HepG2 (cell line): ENCODE data around the gene LRRC3. TPM values are rescaled to one million over a fixed set of nuclear protein-coding genes. Genes with fewer than 3 reads are reported as not detected.
A peak's percentile ranks its signal among the peaks of the same experiment; 100 is the strongest.

Experiments
- AGO1 ChIP-seq: fragments of 200-400 bp; formaldehyde crosslinking; IDR thresholded peaks from 2 replicates; pipeline ENCODE4 v1.6.1; 2017; ENCODE audit warnings: mild to moderate bottlenecking, low read depth, low read length, moderate library complexity; ENCODE audit not compliant: poor library complexity, severe bottlenecking
- ARID2 ChIP-seq: sonication (generic); formaldehyde crosslinking; IDR thresholded peaks from 2 replicates; pipeline ENCODE4 v1.8.1; 2022; ENCODE audit warnings: mild to moderate bottlenecking, missing genetic modification reagents, borderline replicate concordance
- BRD4 ChIP-seq: sonication (generic); formaldehyde crosslinking; IDR thresholded peaks from 2 replicates; pipeline ENCODE4 v1.4.0; 2020; ENCODE audit warnings: missing genetic modification reagents
- DNMT1 ChIP-seq: sonication (generic); formaldehyde crosslinking; IDR thresholded peaks from 2 replicates; pipeline ENCODE4 v1.5.1; 2020; ENCODE audit warnings: mild to moderate bottlenecking, missing genetic modification reagents
- DR1 ChIP-seq: sonication (generic); formaldehyde crosslinking; IDR thresholded peaks from 2 replicates; pipeline ENCODE4 v1.8.0; 2021; ENCODE audit warnings: mild to moderate bottlenecking, missing genetic modification reagents, inconsistent platforms
- MAFF ChIP-seq: IDR thresholded peaks from 2 replicates; pipeline ENCODE4 v1.6.1; 2011; ENCODE audit warnings: low read depth, low read length, improper control_type of control experiment
- NFATC3 ChIP-seq: sonication (generic); formaldehyde crosslinking; IDR thresholded peaks from 2 replicates; pipeline ENCODE4 v1.5.1; 2020; ENCODE audit warnings: mild to moderate bottlenecking, missing genetic modification reagents
- TFDP2 ChIP-seq: sonication (generic); formaldehyde crosslinking; IDR thresholded peaks from 2 replicates; pipeline ENCODE4 v1.4.0; 2020; ENCODE audit warnings: missing genetic modification reagents
- THAP8 ChIP-seq: sonication (generic); formaldehyde crosslinking; IDR thresholded peaks from 2 replicates; pipeline ENCODE4 v1.5.1; 2020; ENCODE audit warnings: missing genetic modification reagents, mild to moderate bottlenecking, borderline replicate concordance
- ZNF10 ChIP-seq: sonication (generic); formaldehyde crosslinking; IDR thresholded peaks from 2 replicates; pipeline ENCODE4 v1.4.0; 2020; ENCODE audit warnings: mild to moderate bottlenecking, low read depth, missing genetic modification reagents, borderline replicate concordance
- ZNF318 ChIP-seq: sonication (generic); formaldehyde crosslinking; IDR thresholded peaks from 2 replicates; pipeline ENCODE4 v1.4.0; 2020; ENCODE audit warnings: mild to moderate bottlenecking, missing genetic modification reagents
- ZNF510 ChIP-seq: sonication (generic); formaldehyde crosslinking; IDR thresholded peaks from 2 replicates; pipeline ENCODE4 v1.4.0; 2020; ENCODE audit warnings: low read depth, mild to moderate bottlenecking, missing genetic modification reagents
- ZNF639 ChIP-seq: conservative IDR thresholded peaks from 2 replicates; pipeline ENCODE4 v1.6.1; 2018; ENCODE audit warnings: missing genetic modification reagents
- ZNF709 ChIP-seq: sonication (generic); formaldehyde crosslinking; IDR thresholded peaks from 2 replicates; pipeline ENCODE4 v1.5.0; 2020; ENCODE audit warnings: mild to moderate bottlenecking, missing genetic modification reagents
- ZNF768 ChIP-seq: sonication (generic); formaldehyde crosslinking; IDR thresholded peaks from 2 replicates; pipeline ENCODE4 v1.4.0; 2020; ENCODE audit warnings: missing genetic modification reagents
- ZNF772 ChIP-seq: sonication (generic); formaldehyde crosslinking; IDR thresholded peaks from 2 replicates; pipeline ENCODE4 v1.5.0; 2020; ENCODE audit warnings: mild to moderate bottlenecking, missing genetic modification reagents
- polyA plus RNA-seq, 8 experiments: library from polyadenylated mRNA; depleted of rRNA in 3 of 8; stranded (reverse) in 7 of 8; unstranded in 1 of 8; fragments of >200 nt; fragmentation: Illumina TruSeq in 4 of 8; extraction: Trizol in 4 of 8; gene quantifications; 2 replicates each; pipeline versions ENCODE4 v1.2.1 to v1.2.3, GENCODE V29; 2011 to 2016; ENCODE audit warnings: low read depth in 4 of 8, missing spikeins in 1 of 8, mixed read lengths in 1 of 8; ENCODE audit not compliant: insufficient read depth in 1 of 8
- total RNA-seq, 5 experiments: library from RNA; depleted of rRNA; stranded (reverse); fragments of >200 nt; fragmentation: Illumina TruSeq; extraction: Trizol; gene quantifications; 2 replicates each; pipeline ENCODE4 v1.2.3, GENCODE V29; 2016; ENCODE audit warnings: low read depth in 1 of 5

Gene LRRC3
- total and polyA plus RNA-seq, 2 of the 13 experiments (the other 11 are each of a cell fraction or from before 2014, with no cell fraction given): 4.8 to 16.5 TPM

GRCh38 chr21:44482581-44483287, 27.4 kb downstream of the LRRC3 start (continued):
- TF ChIP-seq ZNF318 (CRISPR knock-in tag) (peak; percentile 71; the same call in 1 of the 2 replicates), ZNF772 (CRISPR knock-in tag) (no peak), MAFF (no peak; the same call in 1 of the 2 replicates), THAP8 (CRISPR knock-in tag) (no peak), ZNF768 (CRISPR knock-in tag) (0 out of 2 replicates have a peak, but pooled peaks have one; percentile 12), AGO1 (no peak), NFATC3 (CRISPR knock-in tag) (no peak), ARID2 (CRISPR knock-in tag) (no peak), ZNF510 (CRISPR knock-in tag) (no peak), BRD4 (CRISPR knock-in tag) (0 out of 2 replicates have a peak, but pooled peaks have one; percentile 50), DR1 (CRISPR knock-in tag) (peak; percentile 93; the same call in 1 of the 2 replicates), DNMT1 (CRISPR knock-in tag) (no peak), ZNF10 (CRISPR knock-in tag) (no peak), ZNF639 (no peak), ZNF709 (CRISPR knock-in tag) (peak; percentile 66; the same call in 1 of the 2 replicates), TFDP2 (CRISPR knock-in tag) (no peak)
